CD4-positive, alpha-beta T cell (primary cell): ENCODE measurements around the gene FAM98C. TPM values are rescaled to one million over a fixed set of nuclear protein-coding genes. Genes with fewer than 3 reads are reported as not detected.

Experiments
- ATAC-seq: fragments of 200-7000 bp; cut with Tn5 transposase; one replicate; pipeline ENCODE4 v1.10.0; 2022; ENCODE audit warnings: mild to moderate bottlenecking; ENCODE audit not compliant: poor library complexity
- CTCF ChIA-PET: fragments of 350-600 bp; sonication (Branson Sonifier 250); formaldehyde crosslinking; loops from one replicate; lab custom pipeline; 2021; ENCODE audit warnings: antibody characterized with exemption, inconsistent platforms; lab: Charles Lee
- POLR2A ChIA-PET: fragments of 350-600 bp; sonication (Branson Sonifier 250); formaldehyde crosslinking; loops from one replicate; lab custom pipeline; 2021; ENCODE audit warnings: antibody characterized with exemption, inconsistent platforms; lab: Charles Lee
- DNase-seq, 14 experiments: peaks; one replicate each; pipeline ENCODE4 v3.0.0-alpha.2; 2013 to 2020; ENCODE audit warnings: mixed read lengths in 2 of 14
- H3K27ac ChIP-seq, 2 donors: one replicate each; pipeline versions ENCODE4 v1.5.1 to v1.7.0; 2013; ENCODE audit warnings: low read length in 2 of 2, low read depth in 1 of 2, mild to moderate bottlenecking in 1 of 2
- H3K27me3 ChIP-seq, 2 experiments: 1 replicate in 1 of 2; 2 replicates in 1 of 2; pipeline versions ENCODE4 v1.6.1 to v1.7.0; 2013; ENCODE audit warnings: low read length in 2 of 2, control low read depth in 1 of 2, mild to moderate bottlenecking in 1 of 2, moderate library complexity in 1 of 2; ENCODE audit not compliant: insufficient read depth in 2 of 2, control insufficient read depth in 1 of 2
- H3K36me3 ChIP-seq: one replicate; pipeline ENCODE4 v1.6.1; 2013; ENCODE audit warnings: low read length, control low read depth; ENCODE audit not compliant: insufficient read depth
- H3K4me1 ChIP-seq: one replicate; pipeline ENCODE4 v1.6.1; 2013; ENCODE audit warnings: low read length, control low read depth; ENCODE audit not compliant: insufficient read depth
- H3K4me3 ChIP-seq: one replicate; pipeline ENCODE4 v1.5.1; 2013; ENCODE audit warnings: mild to moderate bottlenecking, low read length, moderate library complexity
- H3K9me3 ChIP-seq, 2 experiments: 1 replicate in 1 of 2; 2 replicates in 1 of 2; pipeline versions ENCODE4 v1.6.1 to v1.7.0; 2013; ENCODE audit warnings: low read length in 2 of 2, mild to moderate bottlenecking in 2 of 2, control low read depth in 1 of 2, moderate library complexity in 1 of 2; ENCODE audit not compliant: control insufficient read depth in 1 of 2, insufficient read depth in 1 of 2
- H3K27ac Mint-ChIP-seq: one replicate; pipeline ENCODE4 v1.8.0; 2020; ENCODE audit warnings: mixed read lengths
- H3K27me3 Mint-ChIP-seq: one replicate; pipeline ENCODE4 v1.8.0; 2021; ENCODE audit warnings: mixed read lengths
- H3K36me3 Mint-ChIP-seq: one replicate; pipeline ENCODE4 v1.8.0; 2021; ENCODE audit warnings: low read depth, mixed read lengths
- H3K4me1 Mint-ChIP-seq: one replicate; pipeline ENCODE4 v1.8.0; 2021; ENCODE audit warnings: low read depth, mixed read lengths
- H3K4me3 Mint-ChIP-seq: one replicate; pipeline ENCODE4 v1.8.0; 2020; ENCODE audit warnings: mild to moderate bottlenecking, mixed read lengths
- H3K9me3 Mint-ChIP-seq: one replicate; pipeline ENCODE4 v1.8.0; 2020; ENCODE audit warnings: mixed read lengths
- CTCF ChIP-seq: fragments of 200-600 bp; IDR thresholded peaks from one replicate; pipeline ENCODE4 v1.8.0; 2022; ENCODE audit warnings: antibody characterized with exemption, mild to moderate bottlenecking
- intact Hi-C, 2 experiments: fragments of 100-400 bp; cut with DNase I in 1 of 2; cut with micrococcal nuclease in 1 of 2; formaldehyde crosslinking; loops; one replicate each; pipeline versions ENCODE4 v1.15.1 to v1.9.0; 2023 to 2025; cut with DNase I, micrococcal nuclease
- total RNA-seq, 174 experiments: library from RNA in 2 of 174; stranded (reverse) in 2 of 174; gene quantifications; one replicate each; pipeline ENCODE4 v1.2.3 and lab custom pipeline; 2021 to 2026

FAM98C gene
- total RNA-seq, 2 experiments from 2014 or later: 33.2 to 36.1 TPM

GRCh38 chr19:38399537-38399936 lies 3.4 kb upstream of the FAM98C start:
- Mint-ChIP-seq H3K4me3 (no peak overlapping the region), H3K27ac (no peak overlapping the region), H3K27me3 (no peaks in the 10 kb centered on the region), H3K4me1 (peaks cover 32% of the 10 kb centered on the region), H3K9me3 (no peaks in the 10 kb centered on the region), H3K36me3 (peaks cover 5% of the 10 kb centered on the region)
- ChIA-PET CTCF (no interaction called here), POLR2A (no interaction called here)
- no peaks in the 10 kb centered on the region for H3K27me3 ChIP-seq
- no peak overlapping the region for H3K27ac ChIP-seq
- intact Hi-C loops: loop anchor here in 1 of 2 experiments (10.0 kb wide), 1 partner anchor 935 kb away; the partner anchor contains the start of gene GMFG
- no peak overlapping the region for H3K4me3 ChIP-seq
- ATAC-seq (no peak), DNase-seq (no peak)
- TF ChIP-seq CTCF: no peak
- H3K9me3 ChIP-seq: no peaks in the 10 kb centered on the region
- H3K36me3 ChIP-seq: no peaks in the 10 kb centered on the region
- H3K4me1 ChIP-seq: peaks cover 35% of the 10 kb centered on the region

- Histone ChIP-seq H3K27me3 (no peaks in the 10 kb centered on the region), H3K4me1 (peaks cover 33% of the 10 kb centered on the region), H3K9me3 (no peaks in the 10 kb centered on the region), H3K27ac (no peak overlapping the region), H3K4me3 (no peak overlapping the region), H3K36me3 (peaks cover 7% of the 10 kb centered on the region)
- ATAC-seq (no peak), DNase-seq (no peak)
- POLR2A ChIA-PET: no interaction called here
- Mint-ChIP-seq H3K4me1 (peaks cover 26% of the 10 kb centered on the region), H3K36me3 (peaks cover 13% of the 10 kb centered on the region), H3K9me3 (no peaks in the 10 kb centered on the region), H3K27ac (peak overlapping the region; percentile 61), H3K4me3 (peak overlapping the region; percentile 34), H3K27me3 (no peaks in the 10 kb centered on the region)
- CTCF ChIA-PET: no interaction called here
- TF ChIP-seq CTCF: no peak
- intact Hi-C loops: loop anchor here (5.0 to 10.0 kb wide), 4 partner anchors 117 to 552 kb away; partner anchors contain the start of genes EIF3K (in 2 of the 2) and MAP4K1 (in 2 of the 2)
Observed at GRCh38 chr19:38400361-38400760, 2.5 kb upstream of the FAM98C start.

DNA sequence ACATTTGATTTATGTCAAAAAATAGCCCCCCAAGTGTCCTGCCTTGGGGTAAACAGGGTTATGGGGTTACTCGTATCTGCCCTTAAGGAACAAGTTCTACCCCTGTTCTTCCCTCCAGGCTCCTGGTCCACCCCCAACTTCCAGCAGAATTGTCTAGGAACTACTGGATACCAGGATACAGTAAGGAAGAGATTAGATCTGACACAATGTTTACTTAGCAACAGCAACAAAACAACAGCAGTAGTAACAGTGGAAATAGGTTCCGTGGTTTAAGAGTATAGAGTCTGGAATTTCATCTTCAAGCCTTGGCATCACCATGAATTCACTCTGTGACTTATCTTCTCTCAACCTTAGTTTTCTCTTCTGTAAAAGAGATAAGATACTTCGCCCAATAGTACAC lies 1.7 kb upstream of the FAM98C start:
- H3K4me3 Mint-ChIP-seq: peak overlapping the region; percentile 66
- POLR2A ChIA-PET: interaction anchor here (4.1 kb wide), 1 partner anchor 27 kb away, joined by 73 read pairs; the partner anchor contains the start of gene PSMD8

More for the DNA sequence above, 1.7 kb upstream of the FAM98C start:
- no peaks in the 10 kb centered on the region for H3K9me3 ChIP-seq
- H3K27ac ChIP-seq: no peak overlapping the region
- ATAC-seq: no peak
- Mint-ChIP-seq H3K27me3 (no peaks in the 10 kb centered on the region), H3K9me3 (no peaks in the 10 kb centered on the region), H3K4me1 (peaks cover 25% of the 10 kb centered on the region), H3K36me3 (peaks cover 15% of the 10 kb centered on the region), H3K27ac (peak overlapping the region; percentile 66)
- no peak overlapping the region for H3K4me3 ChIP-seq
- H3K27me3 ChIP-seq: no peaks in the 10 kb centered on the region
- TF ChIP-seq CTCF: no peak
- peaks cover 31% of the 10 kb centered on the region for H3K4me1 ChIP-seq
- intact Hi-C loops: loop anchor here (5.0 to 10.0 kb wide), 4 partner anchors 116 to 551 kb away; partner anchors contain the start of genes EIF3K (in 2 of the 2) and MAP4K1 (in 2 of the 2)
- H3K36me3 ChIP-seq: peaks cover 7% of the 10 kb centered on the region
- no peak for DNase-seq
- CTCF ChIA-PET: no interaction called here
